ENCODE data around the gene RPS6KA2. TPM values are rescaled to one million over a fixed set of nuclear protein-coding genes. Genes with fewer than 3 reads are reported as not detected.

Gene RPS6KA2
- total RNA-seq, 4 donors from 2014 or later, result 12.1 to 116 (median 26.4) TPM

- no peak for TF ChIP-seq POLR2A (IDR thresholded peaks at IDR 0.05)
- no peak for TF ChIP-seq CTCF (IDR thresholded peaks at IDR 0.05)
- Histone ChIP-seq H3K27ac (no peak overlapping the region), H3K36me3 (no peaks in the 10 kb centered on the region), H3K27me3 (no peaks in the 10 kb centered on the region), H3K4me1 (no peaks in the 10 kb centered on the region), H3K9me3 (no peaks in the 10 kb centered on the region), H3K4me3 (no peak overlapping the region)
- DNase-seq, result no peak
Observed at GRCh38 chr6:166650047-166650446, 23.0 kb upstream of the RPS6KA2 start.

- Histone ChIP-seq H3K27me3 (no peaks in the 10 kb centered on the region), H3K27ac (no peak overlapping the region), H3K36me3 (no peaks in the 10 kb centered on the region), H3K9me3 (no peaks in the 10 kb centered on the region), H3K4me1 (no peaks in the 10 kb centered on the region), H3K4me3 (no peak overlapping the region)
- TF ChIP-seq POLR2A (IDR thresholded peaks at IDR 0.05) (no peak), CTCF (IDR thresholded peaks at IDR 0.05) (no peak)
- DNase-seq, result no peak
Observed at GRCh38 chr6:166648846-166649245, 21.8 kb upstream of the RPS6KA2 start.

- TF ChIP-seq CTCF (IDR thresholded peaks at IDR 0.05) (no peak), POLR2A (IDR thresholded peaks at IDR 0.05) (no peak)
- H3K9me3 ChIP-seq, result no peaks in the 10 kb centered on the region
- no peak overlapping the region for H3K4me3 ChIP-seq
- H3K27ac ChIP-seq, result no peak overlapping the region
- H3K4me1 ChIP-seq, result no peaks in the 10 kb centered on the region
- no peaks in the 10 kb centered on the region for H3K36me3 ChIP-seq
- DNase-seq, result no peak
- no peaks in the 10 kb centered on the region for H3K27me3 ChIP-seq
Observed at GRCh38 chr6:166647896-166648295, 20.8 kb upstream of the RPS6KA2 start.

- H3K36me3 ChIP-seq, result no peaks in the 10 kb centered on the region
- no peak overlapping the region for H3K27ac ChIP-seq
- no peak for TF ChIP-seq CTCF (IDR thresholded peaks at IDR 0.05)
- TF ChIP-seq POLR2A (IDR thresholded peaks at IDR 0.05), result no peak
- H3K4me3 ChIP-seq, result no peak overlapping the region
- no peak for DNase-seq
- H3K4me1 ChIP-seq, result no peaks in the 10 kb centered on the region
- no peaks in the 10 kb centered on the region for H3K27me3 ChIP-seq
- H3K9me3 ChIP-seq, result no peaks in the 10 kb centered on the region
Observed at GRCh38 chr6:166646716-166647115, 19.7 kb upstream of the RPS6KA2 start.

GRCh38 chr6:166645896-166646295 is 18.8 kb upstream of the RPS6KA2 start:
- no peaks in the 10 kb centered on the region for H3K4me1 ChIP-seq
- H3K9me3 ChIP-seq, result no peaks in the 10 kb centered on the region
- no peak overlapping the region for H3K4me3 ChIP-seq
- no peak for TF ChIP-seq CTCF (IDR thresholded peaks at IDR 0.05)
- TF ChIP-seq POLR2A (IDR thresholded peaks at IDR 0.05), result no peak
- no peaks in the 10 kb centered on the region for H3K36me3 ChIP-seq
- H3K27me3 ChIP-seq, result no peaks in the 10 kb centered on the region
- no peak overlapping the region for H3K27ac ChIP-seq
- DNase-seq, result no peak

DNA sequence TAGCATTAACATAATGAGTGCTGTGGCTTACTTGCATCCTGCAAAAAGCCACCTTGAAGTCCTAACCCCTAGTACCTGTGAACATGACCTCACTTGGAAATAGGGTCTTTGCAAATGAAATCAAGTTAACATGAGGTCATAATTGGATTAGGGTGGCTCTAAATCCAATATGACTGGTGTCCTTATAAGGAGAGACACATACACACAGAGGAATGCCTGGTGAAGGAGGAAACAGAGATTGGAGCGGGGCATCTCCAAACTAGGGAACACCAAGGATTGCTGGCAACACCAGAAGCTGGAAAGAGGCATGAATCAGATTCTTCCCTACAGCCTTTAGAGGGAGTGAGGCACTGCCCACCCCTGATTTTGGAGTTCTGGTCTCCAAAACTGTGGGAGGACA is 17.6 kb upstream of the RPS6KA2 start:
- no peak for DNase-seq
- no peak overlapping the region for H3K4me3 ChIP-seq
- no peaks in the 10 kb centered on the region for H3K27me3 ChIP-seq
- H3K4me1 ChIP-seq, result no peaks in the 10 kb centered on the region
- no peaks in the 10 kb centered on the region for H3K9me3 ChIP-seq
- no peak overlapping the region for H3K27ac ChIP-seq
- TF ChIP-seq CTCF (IDR thresholded peaks at IDR 0.05) (no peak), POLR2A (IDR thresholded peaks at IDR 0.05) (no peak)
- no peaks in the 10 kb centered on the region for H3K36me3 ChIP-seq

Data from Peyer's patch (tissue), 4 donors.